Measurements from ENCODE around the gene SLC35F2. TPM values are rescaled to one million over a fixed set of nuclear protein-coding genes. Genes with fewer than 3 reads are reported as not detected.

The SLC35F2 gene
- total and polyA plus RNA-seq, 2 of the 8 experiments (the other 6 are each of a cell fraction or from before 2014, with no cell fraction given), result 15.1 to 29.7 TPM

GRCh38 chr11:107848345-107848744 lies 10.2 kb downstream of the SLC35F2 start:
- H3K79me1 ChIP-seq (ENCODE audit: low read depth, low read length), result 0 out of 2 replicates have a peak, but pooled peaks cover 6% of the 10 kb centered on the region
- 89% methylated on average over 1 of the region's 1 CpG; no CpG with 5 or more reads in 1 of the 2 experiments for WGBS, 2 experiments (ENCODE audit: extremely low coverage in 1 of 2, insufficient coverage in 1 of 2, insufficient read length in 1 of 2, insufficient replicate concordance in 2 of 2, low coverage in 1 of 2, low lambda C conversion rate in 2 of 2, missing lambda C conversion rate in 1 of 2)
- no peaks in the 10 kb centered on the region for H3K9me3 ChIP-seq (ENCODE audit: insufficient read depth in 2 of 2, low read depth in 1 of 2, low read length in 1 of 2)
- H2AK5ac ChIP-seq (ENCODE audit: low read depth, low read length), result no peak overlapping the region
- ChIA-PET POLR2A (ENCODE audit: partially characterized antibody) (interaction anchor here (0.8 to 1.2 kb wide), 4 partner anchors 11 to 299 kb away, joined by 3 to 6 read pairs (median 4); no protein-coding TSS in a partner anchor), CTCF (ENCODE audit: partially characterized antibody) (interaction anchor here (1.0 to 1.7 kb wide), 4 partner anchors 10 to 107 kb away, joined by 3 to 4 read pairs (median 4); partner anchors contain the start of gene SLC35F2)
- H3K4ac ChIP-seq (replicated peaks; ENCODE audit: insufficient read length, low read depth, low read length), result no peak overlapping the region
- peaks cover 0 to 3% (median 0%) of the 10 kb centered on the region in 4 experiments; a peak in 1 of 7 replicates for H3K4me1 ChIP-seq (replicated peaks in 1 of 4; ENCODE audit: control insufficient read depth in 3 of 4, insufficient read depth in 4 of 4, low read length in 3 of 4)
- no peak overlapping the region for H3K23ac ChIP-seq (ENCODE audit: insufficient read length)
- no peak overlapping the region for H2BK20ac ChIP-seq (ENCODE audit: low read length)
- no peak overlapping the region for H3K4me2 ChIP-seq (ENCODE audit: insufficient read depth in 1 of 2, low read depth in 2 of 2, low read length in 2 of 2)
- FAIRE-seq, result no peak
- no peaks in the 10 kb centered on the region for H3K36me3 ChIP-seq (ENCODE audit: control insufficient read depth in 2 of 4, insufficient read depth in 4 of 4, low read length in 3 of 4)
- H3K23me2 ChIP-seq (ENCODE audit: low read depth, low read length), result no peaks in the 10 kb centered on the region
- no peak overlapping the region for H2BK120ac ChIP-seq (replicated peaks; ENCODE audit: low read depth, low read length)
- no peak overlapping the region for H2BK15ac ChIP-seq (ENCODE audit: low read length)
- no peak overlapping the region for H4K8ac ChIP-seq (ENCODE audit: extremely low read depth, insufficient read depth, low read length)
- peaks cover 3 to 24% of the 10 kb centered on the region in 2 experiments; a peak in 3 of 4 replicates for H3K79me2 ChIP-seq (ENCODE audit: control insufficient read depth in 1 of 2, insufficient read depth in 2 of 2, low read length in 2 of 2)
- H3K9ac ChIP-seq (replicated peaks in 1 of 4; ENCODE audit: extremely low read depth in 1 of 4, low read depth in 3 of 4, low read length in 3 of 4), result no peak overlapping the region
- H2AFZ ChIP-seq (ENCODE audit: low read length), result no peak overlapping the region
- H3K4me3 ChIP-seq (ENCODE audit: extremely low read depth in 1 of 4, insufficient read depth in 2 of 4, low read depth in 3 of 4, low read length in 4 of 4), result no peak overlapping the region
- H3K56ac ChIP-seq (replicated peaks; ENCODE audit: insufficient read length, low read depth, low read length), result no peak overlapping the region
- DNase-seq (ENCODE audit: low read depth in 1 of 2, low spot score in 2 of 2), result no peak
- peaks cover 0 to 1% of the 10 kb centered on the region in 2 experiments for H4K20me1 ChIP-seq (replicated peaks in 1 of 2; ENCODE audit: control insufficient read depth in 1 of 2, insufficient read depth in 2 of 2, low read length in 2 of 2)
- no peak overlapping the region for H4K5ac ChIP-seq (ENCODE audit: insufficient read length, low read depth, low read length)
- no peak overlapping the region for H4K91ac ChIP-seq (replicated peaks; ENCODE audit: insufficient read length, low read length)
- TF ChIP-seq SIRT6 (IDR thresholded peaks at IDR 0.05; ENCODE audit: low read length), result no peak
- no peak overlapping the region for H3K14ac ChIP-seq (ENCODE audit: insufficient read length)
- no peaks in the 10 kb centered on the region for H3K27me3 ChIP-seq (replicated peaks in 1 of 4; ENCODE audit: control insufficient read depth in 3 of 4, extremely low read depth in 1 of 4, insufficient read depth in 3 of 4, low read length in 3 of 4)
- no peak overlapping the region for H2BK5ac ChIP-seq (ENCODE audit: low read depth, low read length)
- no peak overlapping the region for H2BK12ac ChIP-seq (ENCODE audit: low read depth, low read length)
- no peak overlapping the region for H3K18ac ChIP-seq (ENCODE audit: extremely low read depth, low read length)
- H3K27ac ChIP-seq (ENCODE audit: low read depth, low read length), result no peak overlapping the region

All from H1 (cell line).